Psoas muscle (tissue), 8 donors: Measurements from ENCODE around the gene ERBB2. TPM values are rescaled to one million over a fixed set of nuclear protein-coding genes. Genes with fewer than 3 reads are reported as not detected.
A peak's percentile ranks its signal among the peaks of the same experiment; 100 is the strongest.

Source experiments
- ATAC-seq, 4 donors: fragments of 200-7000 bp; cut with Tn5 transposase; one replicate each; pipeline ENCODE4 v1.9.1; 2020; ENCODE audit warnings: moderate library complexity in 3 of 4, mild to moderate bottlenecking in 2 of 4
- DNase-seq, 2 donors: peaks; one replicate each; pipeline ENCODE4 v3.0.0-alpha.2; 2020
- H3K27ac ChIP-seq: fragments of 200-600 bp; one replicate; pipeline ENCODE4 v1.8.0; 2022
- H3K27me3 ChIP-seq, 3 donors: fragments of 200-600 bp in 1 of 3; one replicate each; pipeline versions ENCODE4 v1.6.1 to v1.8.0; 2013 to 2022; ENCODE audit warnings: low read length in 2 of 3, mild to moderate bottlenecking in 2 of 3, moderate library complexity in 1 of 3; ENCODE audit not compliant: insufficient read depth in 3 of 3
- H3K36me3 ChIP-seq, 2 donors: fragments of 200-600 bp in 1 of 2; one replicate each; pipeline versions ENCODE4 v1.6.1 to v1.8.0; 2013 to 2022; ENCODE audit warnings: low read depth in 1 of 2, mild to moderate bottlenecking in 1 of 2, moderate library complexity in 1 of 2; ENCODE audit not compliant: insufficient read depth in 1 of 2
- H3K4me1 ChIP-seq: fragments of 200-600 bp; one replicate; pipeline ENCODE4 v1.8.0; 2022
- H3K4me3 ChIP-seq: fragments of 200-600 bp; one replicate; pipeline ENCODE4 v1.8.0; 2022; ENCODE audit warnings: mild to moderate bottlenecking
- H3K9me3 ChIP-seq: fragments of 200-600 bp; one replicate; pipeline ENCODE4 v1.8.0; 2022
- CTCF ChIP-seq: fragments of 200-600 bp; IDR thresholded peaks from one replicate; pipeline ENCODE4 v1.8.0; 2022; ENCODE audit warnings: antibody characterized with exemption
- WGBS, 3 donors: extraction: QIAGEN DNeasy Blood & Tissue Kit; methylation state at CpG; one replicate each; pipeline versions ENCODE4 v1.1.6 to v1.1.7; 2013; 5-methylcytosine and 5-hydroxymethylcytosine counted together
- intact Hi-C, 2 donors: fragments of 100-400 bp; cut with DNase I; formaldehyde crosslinking; loops; one replicate each; pipeline versions ENCODE4 v1.11.0 to v1.14.2; 2022
- polyA plus RNA-seq, 3 donors: library from polyadenylated mRNA; stranded (reverse); fragments of 200-250 nt; gene quantifications; one replicate each; pipeline ENCODE4 v1.2.3, GENCODE V29; 2013
- total RNA-seq, 4 donors: library from RNA; stranded (reverse); fragmentation: NEBNext Ultra II Directional in 2 of 4; extraction: Animal tissue kit (Norgen Biotek cat#: 25700) in 2 of 4; gene quantifications; one replicate each; pipeline versions ENCODE4 v1.2.1 to v1.2.4, GENCODE V29; 2021 to 2023
- donor health status: healthy with polysubstance abuse.
- donor health status: DM: no; HTN: no; CAD: no; lungs with moderate emphysema.
- donor health status: Bipolar disorder and iron deficiency.
- donor health status: healthy.
- donor health status: DM: yes; HTN: yes; CAD: no.
- donor health status: DM: no; HTN: no; CAD: no.
- donor health status: DM: no; HTN: no; CAD: no.
- donor health status: DM: yes; HTN: yes; CAD: no.

Gene ERBB2
- total and polyA plus RNA-seq, 7 donors: 4.0 to 24.9 (median 20.4) TPM

- ATAC-seq (no peak), DNase-seq (no peak)
- Histone ChIP-seq H3K4me1 (peaks cover 49% of the 10 kb centered on the region), H3K36me3 (peaks cover 0 to 8% of the 10 kb centered on the region in 2 donors), H3K9me3 (no peaks in the 10 kb centered on the region), H3K27me3 (no peaks in the 10 kb centered on the region), H3K4me3 (peak overlapping the region; percentile 11), H3K27ac (peak overlapping the region; percentile 96)
- WGBS, 3 donors: 27 to 53% (median 28%) methylated on average over 15 of the region's 15 CpGs
- no peak for TF ChIP-seq CTCF
- intact Hi-C loops: loop anchor here in 1 of 2 donors (2.0 kb wide), 1 partner anchor 21 kb away; no protein-coding TSS in a partner anchor
These were observed 40.4 kb upstream of the ERBB2 start for GRCh38 chr17:39659279-39660010.

DNA sequence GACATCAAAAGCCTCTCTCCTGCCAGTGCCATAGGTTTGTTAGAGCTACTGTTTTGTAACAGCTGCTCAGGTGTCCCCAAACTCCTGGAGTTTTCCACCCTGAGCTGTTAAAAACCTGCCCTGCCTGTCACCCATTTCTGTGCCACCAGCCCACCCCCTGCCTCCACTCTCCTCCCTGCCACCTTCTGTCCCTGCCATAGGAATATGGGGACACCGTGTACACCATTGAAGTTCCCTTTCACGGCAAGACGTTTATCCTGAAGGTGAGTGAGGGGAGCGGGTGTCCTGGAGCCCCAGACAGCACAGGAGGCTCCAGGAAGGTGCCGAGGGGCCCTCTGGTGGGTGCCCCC lies 39.9 kb upstream of the ERBB2 start:
- peaks cover 0 to 6% of the 10 kb centered on the region in 2 donors for H3K36me3 ChIP-seq
- peak overlapping the region; percentile 96 for H3K27ac ChIP-seq
- intact Hi-C loops: no loop called here
- H3K27me3 ChIP-seq: no peaks in the 10 kb centered on the region
- no peaks in the 10 kb centered on the region for H3K9me3 ChIP-seq
- no peak for TF ChIP-seq CTCF
- ATAC-seq (no peak), DNase-seq (no peak)
- WGBS, 3 donors: 40 to 65% (median 44%) methylated on average over 5 of the region's 5 CpGs
- H3K4me3 ChIP-seq: peak overlapping the region; percentile 11
- H3K4me1 ChIP-seq: peaks cover 54% of the 10 kb centered on the region

GRCh38 chr17:39660397-39661385 lies 39.2 kb upstream of the ERBB2 start:
- no peaks in the 10 kb centered on the region for H3K27me3 ChIP-seq
- H3K36me3 ChIP-seq: peaks cover 0 to 5% of the 10 kb centered on the region in 2 donors
- peak in 3 of 4 donors; percentile 31 to 59 (median 43) for ATAC-seq
- H3K4me3 ChIP-seq: peak overlapping the region; percentile 11
- no peaks in the 10 kb centered on the region for H3K9me3 ChIP-seq
- intact Hi-C loops: no loop called here
- H3K27ac ChIP-seq: peak overlapping the region; percentile 96
- no peak for TF ChIP-seq CTCF
- WGBS, 3 donors: 37 to 68% (median 39%) methylated on average over 35 of the region's 35 CpGs
- H3K4me1 ChIP-seq: peaks cover 59% of the 10 kb centered on the region
- peak; percentile 54 to 89 for DNase-seq

DNA sequence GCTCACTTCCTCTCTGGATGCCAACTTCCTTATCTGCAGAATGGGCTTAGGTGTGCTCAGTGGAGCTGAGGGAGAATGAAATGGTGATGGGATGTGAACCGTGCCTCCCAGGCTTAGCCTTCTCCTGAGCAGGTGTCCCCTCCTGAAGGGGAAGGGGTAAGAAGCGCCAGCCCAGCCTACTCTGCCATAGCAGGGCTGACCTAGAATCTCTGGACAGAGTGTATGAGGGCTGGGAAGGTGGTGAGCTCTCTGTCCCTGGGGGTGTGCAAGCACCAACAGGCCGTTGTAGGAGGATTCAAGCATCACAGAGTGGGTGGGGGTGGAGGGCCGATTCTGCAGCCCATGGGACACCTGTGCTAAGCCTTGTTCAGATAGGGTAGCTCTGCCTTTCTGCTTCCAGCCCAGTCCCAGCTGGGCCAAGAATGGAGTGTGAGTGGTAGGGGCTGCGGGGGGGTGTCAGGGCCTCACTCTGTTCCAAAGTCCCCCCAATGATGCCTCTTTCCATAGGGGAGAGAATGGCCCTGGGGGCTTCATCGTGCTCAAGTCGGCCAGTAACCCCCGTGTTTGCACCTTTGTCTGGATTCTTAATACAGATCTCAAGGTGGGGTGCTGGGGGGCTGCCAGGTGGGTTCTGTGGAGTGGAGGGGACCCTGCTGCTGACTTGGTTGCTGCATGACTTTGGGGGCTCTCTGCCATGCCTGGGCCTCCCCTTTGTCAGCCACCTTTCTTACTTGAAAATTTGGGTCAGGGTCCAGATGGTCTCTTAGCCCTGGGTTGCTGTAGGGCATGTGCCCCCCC lies 37.9 kb upstream of the ERBB2 start:
- no peak for TF ChIP-seq CTCF
- Histone ChIP-seq H3K4me1 (peaks cover 62% of the 10 kb centered on the region), H3K9me3 (no peaks in the 10 kb centered on the region), H3K4me3 (no peak overlapping the region), H3K27ac (peak overlapping the region; percentile 96), H3K36me3 (peaks cover 0 to 5% of the 10 kb centered on the region in 2 donors), H3K27me3 (no peaks in the 10 kb centered on the region)
- 67 to 87% (median 71%) methylated on average over 8 of the region's 8 CpGs for WGBS, 3 donors
- no peak for ATAC-seq
- intact Hi-C loops: no loop called here
- DNase-seq: no peak
